Measurements from ENCODE around the gene MT1F.

DNA sequence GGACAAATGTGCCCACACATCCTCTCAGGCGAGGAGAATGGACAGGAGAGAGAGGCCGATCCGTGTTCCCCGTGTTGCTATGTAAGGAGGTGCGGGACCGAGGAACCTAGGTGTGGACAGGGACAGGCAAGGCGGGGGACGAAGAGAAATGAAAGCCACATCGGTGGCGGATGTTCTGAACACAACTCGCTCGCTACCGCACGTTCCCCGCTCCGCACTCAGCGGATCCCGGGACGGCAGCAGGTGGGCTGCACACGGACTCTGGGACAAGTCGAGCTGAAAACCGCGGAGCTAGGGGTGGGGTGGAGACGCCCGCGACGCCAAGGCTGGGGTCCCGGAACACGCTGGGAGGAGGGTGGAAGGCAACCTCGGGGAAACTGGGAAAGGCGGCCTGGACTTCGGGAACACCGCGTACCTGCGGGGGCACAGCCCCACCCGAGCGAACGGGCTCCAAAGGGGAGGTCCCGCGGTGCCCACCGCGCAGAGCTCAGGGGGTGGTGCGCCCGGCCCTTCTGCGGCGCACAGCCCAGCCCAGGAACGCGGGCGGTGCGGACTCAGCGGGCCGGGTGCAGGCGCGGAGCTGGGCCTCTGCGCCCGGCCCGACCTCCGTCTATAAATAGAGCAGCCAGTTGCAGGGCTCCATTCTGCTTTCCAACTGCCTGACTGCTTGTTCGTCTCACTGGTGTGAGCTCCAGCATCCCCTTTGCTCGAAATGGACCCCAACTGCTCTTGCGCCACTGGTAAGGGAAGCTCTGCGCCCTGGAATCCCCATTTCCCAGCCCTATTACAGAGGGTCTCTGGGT is 32.4 kb upstream of the MT1F start, which contains the start of gene MT1E:
- TF ChIP-seq CTCF (IDR thresholded peaks at IDR 0.05; ENCODE audit: insufficient read depth, low read depth, low read length) (no peak), EZH2 (IDR thresholded peaks at IDR 0.05; ENCODE audit: insufficient read depth, low read length) (no peak)

Measured in astrocyte (in vitro differentiated cells and primary cell).